ENCODE data around the gene C1QB.
"Not testable (repeated sequence)": the region's sequence is repeated elsewhere in the genome, so short reads cannot be mapped to it uniquely, and the experiment has no call there.

The C1QB gene

DNA sequence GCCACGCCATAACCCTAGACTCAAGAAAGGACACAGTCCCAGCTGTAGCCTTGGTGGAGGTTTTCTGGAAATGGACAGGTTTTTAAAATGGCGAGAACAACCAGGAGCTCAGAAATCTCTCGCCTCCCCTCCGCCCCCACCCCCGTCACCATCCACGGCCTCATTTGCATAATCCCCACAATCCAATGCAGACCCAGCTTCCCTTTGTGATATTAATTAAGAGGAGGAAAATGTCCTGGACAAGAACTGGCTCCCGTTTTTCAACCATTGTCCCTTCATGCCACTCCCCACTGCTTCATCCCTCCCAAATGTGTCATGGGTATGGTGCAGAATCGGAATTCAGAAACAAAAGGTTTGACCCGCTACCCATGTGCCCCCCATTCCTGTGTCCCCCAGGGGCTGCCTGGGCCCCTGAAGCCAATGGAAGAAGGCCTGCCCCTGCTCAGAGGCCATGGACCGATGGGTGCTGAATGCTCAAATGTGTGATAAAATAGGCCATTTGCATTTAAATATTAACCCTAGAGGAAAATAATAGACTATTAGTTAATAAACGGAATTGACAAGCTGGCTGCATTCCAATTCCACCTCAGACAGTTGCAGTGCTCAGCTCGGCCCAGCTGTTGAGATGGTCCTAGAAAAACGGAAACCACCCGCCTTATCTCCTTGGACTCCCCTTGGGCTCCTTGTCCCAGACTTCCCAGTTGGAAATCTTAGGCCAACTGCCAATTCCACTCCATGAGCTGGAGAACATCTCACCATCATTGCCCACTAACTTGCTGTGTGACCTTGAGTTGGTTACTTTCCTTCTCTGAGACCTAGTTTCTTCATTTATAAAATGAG lies 46.9 kb downstream of the C1QB start:
- DNase-seq = no peak

DNA sequence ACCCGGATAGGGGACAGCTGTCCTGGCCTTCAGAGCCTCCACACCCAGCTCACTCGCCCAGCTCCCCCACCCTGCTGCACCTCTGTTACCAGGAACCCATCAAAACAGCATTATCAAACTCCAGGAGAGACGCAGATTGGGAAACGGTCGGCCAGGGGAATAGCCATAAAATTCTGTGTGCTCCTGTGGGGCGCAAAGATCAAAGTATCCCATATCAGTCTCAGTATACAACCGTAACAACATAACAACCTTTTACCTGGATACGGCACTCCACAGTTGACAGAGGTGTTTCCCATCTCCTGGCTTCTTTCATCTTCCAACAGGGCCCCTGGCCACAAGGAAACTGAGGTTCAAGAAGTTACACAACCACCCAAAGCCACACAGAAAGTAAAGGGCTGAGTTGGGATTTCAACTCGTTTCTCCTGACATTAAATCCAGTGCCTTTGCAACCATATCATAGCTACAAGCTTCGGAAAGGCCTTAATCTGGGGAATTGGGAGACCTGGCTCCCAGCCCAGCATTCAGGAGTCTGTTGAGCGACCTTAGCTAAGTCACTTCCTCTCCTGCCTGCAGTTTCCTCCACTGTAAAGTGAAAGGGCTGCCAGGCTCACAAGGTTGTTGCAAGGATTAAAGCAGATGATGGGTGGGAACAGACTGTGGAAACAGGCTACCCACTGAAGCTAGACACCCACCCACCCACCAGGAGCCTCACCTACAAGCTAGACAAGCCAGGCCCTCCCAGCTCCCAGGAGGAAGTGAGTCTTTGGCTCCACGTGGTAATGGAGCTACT lies 49.5 kb downstream of the C1QB start:
- no peak for DNase-seq

DNA sequence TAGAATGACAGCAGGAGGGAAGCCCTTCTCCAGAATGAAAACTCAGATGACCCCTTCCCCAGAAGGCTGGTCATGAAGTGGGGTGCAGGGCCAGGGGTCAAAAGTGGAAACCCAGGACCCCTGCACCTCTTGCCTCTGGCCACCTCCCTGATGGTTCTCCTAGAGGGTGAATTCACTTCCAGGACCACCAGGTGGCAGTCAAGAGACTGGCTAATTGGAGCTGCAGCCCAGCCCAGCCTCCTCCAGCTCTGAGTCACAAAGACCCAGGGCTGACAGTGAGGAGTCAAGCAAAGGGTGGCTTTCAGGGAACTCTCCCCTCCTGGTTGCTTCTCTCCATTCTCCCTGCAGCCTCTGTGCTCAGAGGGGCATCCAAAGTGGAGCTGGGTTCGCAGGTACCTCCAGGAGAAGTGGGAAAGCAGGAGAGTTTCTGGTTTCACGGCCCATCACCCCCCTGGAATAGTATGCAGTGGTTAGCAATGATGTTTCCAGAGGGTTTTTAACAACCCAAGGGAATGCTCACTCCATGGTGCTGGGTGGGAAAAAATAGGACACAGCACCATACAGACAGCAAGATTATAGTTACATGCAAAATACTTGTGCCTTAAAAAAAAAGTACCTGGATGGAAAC lies 51.5 kb downstream of the C1QB start:
- DNase-seq = peak in 12 of 14 donors; percentile 18 to 79 (median 70)

DNA sequence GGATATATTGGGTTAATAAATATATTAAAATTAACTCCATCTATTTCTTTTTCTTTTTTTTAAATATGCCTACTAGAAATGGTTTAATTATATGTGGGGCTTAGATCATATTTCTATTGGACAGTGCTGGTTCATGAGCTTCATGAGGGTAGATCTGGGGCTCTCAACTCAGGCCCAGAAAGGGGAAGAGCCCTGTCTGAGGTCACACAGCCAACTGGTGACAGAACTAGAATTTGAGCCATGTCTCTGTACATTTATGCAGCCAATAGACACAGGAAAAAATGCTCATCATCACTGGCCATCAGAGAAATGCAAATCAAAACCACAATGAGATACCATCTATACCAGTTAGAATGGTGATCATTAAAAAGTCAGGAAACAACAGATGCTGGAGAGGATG lies 52.5 kb downstream of the C1QB start:
- no peak for DNase-seq

DNA sequence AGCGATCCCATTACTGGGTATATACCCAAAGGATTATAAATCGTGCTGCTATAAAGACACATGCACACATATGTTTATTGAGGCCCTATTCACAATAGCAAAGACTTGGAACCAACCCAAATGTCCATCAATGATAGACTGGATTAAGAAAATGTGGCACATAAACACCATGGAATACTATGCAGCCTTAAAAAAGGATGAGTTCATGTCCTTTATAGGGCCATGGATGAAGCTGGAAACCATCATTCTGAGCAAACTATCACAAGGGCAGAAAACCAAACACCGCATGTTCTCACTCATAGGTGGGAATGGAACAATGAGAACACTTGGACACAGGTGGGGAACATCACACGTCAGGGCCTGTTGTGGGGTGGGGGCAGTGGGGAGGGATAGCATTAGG lies 53.1 kb downstream of the C1QB start:
- DNase-seq = not testable (repeated sequence)

DNA sequence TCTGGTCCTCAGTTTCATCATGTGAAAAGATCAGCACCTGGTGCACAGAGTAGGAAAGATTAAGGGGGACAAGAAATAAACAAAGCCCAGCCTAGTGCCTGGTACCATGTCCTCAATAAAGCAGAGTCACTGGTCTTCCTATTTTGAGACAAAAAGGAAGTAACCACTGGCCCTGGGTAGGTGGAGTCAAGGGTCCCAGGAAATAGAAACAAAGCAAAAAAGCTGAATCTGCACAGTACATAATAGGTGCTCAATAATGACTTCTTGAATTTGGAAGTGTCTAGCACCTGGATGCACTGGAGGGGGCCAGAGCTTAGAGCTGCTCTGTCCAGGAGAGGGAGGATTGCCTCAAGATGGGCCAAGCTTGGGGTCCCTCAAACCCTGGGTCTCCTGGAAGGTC lies 55.7 kb downstream of the C1QB start:
- DNase-seq = no peak

DNA sequence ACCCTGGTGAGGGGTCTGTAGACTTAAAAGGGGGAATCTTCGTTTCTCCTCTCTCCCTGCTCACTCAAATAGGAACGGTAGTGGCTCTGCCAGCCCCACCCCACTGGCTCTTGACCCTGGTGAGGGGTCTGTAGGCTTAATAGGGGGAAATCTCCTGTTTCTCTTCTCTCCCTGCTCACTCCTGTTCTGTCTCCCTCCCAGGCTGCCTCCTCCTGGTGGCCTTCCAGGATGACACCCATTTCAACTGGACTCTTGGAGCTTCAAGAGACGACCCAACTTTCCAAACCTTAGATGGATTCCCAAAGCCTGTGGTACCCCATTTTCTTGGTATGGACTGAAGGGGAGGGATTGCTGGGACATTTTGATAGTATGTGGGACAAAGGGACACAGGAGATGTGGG lies 56.2 kb downstream of the C1QB start:
- DNase-seq = no peak

DNA sequence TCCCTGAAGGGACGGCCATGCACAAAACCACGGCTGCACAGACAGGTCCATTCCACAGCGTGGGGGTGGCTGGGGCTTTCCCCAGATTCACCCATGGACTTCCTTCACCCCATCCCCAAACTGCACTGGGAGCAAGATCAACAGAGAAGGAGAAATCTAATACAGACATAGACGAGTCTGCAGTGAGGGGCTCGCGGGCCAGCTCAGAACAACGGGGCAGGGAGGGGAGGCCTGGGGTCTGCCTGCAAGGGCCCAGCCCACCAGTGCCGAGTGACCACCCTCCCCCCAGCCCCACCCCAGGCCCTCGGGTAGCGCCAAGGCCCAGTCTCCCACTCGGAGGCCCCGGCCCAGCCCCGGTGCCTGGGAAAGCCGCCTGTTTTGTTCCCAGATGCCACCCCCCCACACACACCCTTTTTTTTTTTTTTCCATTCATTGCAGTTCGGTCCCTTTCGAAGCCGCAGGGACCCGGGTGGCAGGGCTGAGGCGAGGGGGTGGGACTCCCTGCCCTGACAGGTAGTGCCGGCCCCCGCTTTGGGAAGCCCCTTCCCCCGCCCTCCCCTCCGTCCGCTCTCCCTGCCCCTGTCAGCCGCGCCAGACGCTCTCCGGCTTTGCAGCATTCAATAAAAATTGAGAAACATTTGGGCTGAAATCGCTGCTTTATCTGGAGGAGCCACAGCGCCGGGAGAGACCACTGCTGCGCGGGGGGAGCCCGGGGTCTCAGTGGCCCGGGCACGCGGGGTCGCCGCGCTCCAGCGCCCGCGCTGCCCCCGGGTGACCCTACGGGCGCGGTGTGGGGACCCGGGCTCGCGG lies 57.1 kb downstream of the C1QB start:
- peak in 12 of 14 donors; percentile 17 to 85 (median 50) for DNase-seq

DNA sequence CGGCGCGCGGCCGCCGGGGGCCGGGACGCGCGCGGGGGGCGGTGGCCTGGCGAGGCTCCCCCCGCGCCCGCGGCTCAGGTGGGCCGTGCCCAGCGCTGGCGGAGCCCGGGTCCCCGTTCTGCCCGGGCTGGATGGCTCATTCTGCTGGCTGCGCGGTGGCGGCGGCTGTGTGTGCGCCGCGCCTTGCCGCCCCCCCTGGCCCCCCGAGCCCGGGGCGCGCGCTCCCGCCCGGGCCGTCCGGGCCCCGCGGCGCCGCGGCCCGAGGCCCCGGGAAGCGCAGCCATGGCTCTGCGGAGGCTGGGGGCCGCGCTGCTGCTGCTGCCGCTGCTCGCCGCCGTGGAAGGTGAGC lies 57.6 kb downstream of the C1QB start, which contains the start of gene EPHB2:
Gene EPHB2 (plus strand): TSS at position 139 of the 349 bp plus-strand sequence. CDS start 144 bp downstream, at position 283.
- DNase-seq = peak in 11 of 14 donors; percentile 17 to 85 (median 54)

DNA sequence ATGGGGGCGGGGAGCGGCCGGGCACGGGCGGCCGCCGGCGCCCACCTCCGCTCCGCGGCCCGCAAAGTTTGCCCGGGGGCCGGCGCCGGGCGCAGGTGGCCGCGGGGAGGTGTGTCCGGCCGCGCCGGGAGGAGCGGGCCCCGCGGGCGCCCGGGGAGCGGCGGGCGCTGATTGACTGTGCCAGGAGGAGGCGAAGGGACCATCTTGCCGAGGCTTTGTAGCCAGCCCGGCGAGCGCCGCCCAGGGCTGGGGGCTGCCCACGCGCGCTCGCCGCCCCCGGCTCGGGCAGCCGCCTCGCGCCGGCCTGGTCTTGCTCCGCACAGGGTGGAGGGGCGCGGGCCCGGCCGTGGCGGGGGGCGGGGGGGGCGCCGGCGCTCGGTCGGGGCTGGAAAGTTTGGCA lies 58.0 kb downstream of the C1QB start:
- peak in 1 of 14 donors; percentile 39 for DNase-seq
